Dermis blood vessel endothelial cell (primary cell): ENCODE results near the gene TMEM240. TPM values are rescaled to one million over a fixed set of nuclear protein-coding genes. Genes with fewer than 3 reads are reported as not detected.
"Not testable (repeated sequence)": the region's sequence is repeated elsewhere in the genome, so short reads cannot be mapped to it uniquely, and the experiment has no call there.

Experiments
- DNase-seq: peaks from one replicate; pipeline ENCODE4 v3.0.0; 2010
- total RNA-seq: library from RNA; depleted of rRNA; stranded (reverse); fragments of >200 nt; gene quantifications from 2 replicates; pipeline ENCODE4 v1.2.3, GENCODE V29; 2014

TMEM240 gene
- total RNA-seq, 1 donor from 2014 or later: 1.7 TPM

DNA sequence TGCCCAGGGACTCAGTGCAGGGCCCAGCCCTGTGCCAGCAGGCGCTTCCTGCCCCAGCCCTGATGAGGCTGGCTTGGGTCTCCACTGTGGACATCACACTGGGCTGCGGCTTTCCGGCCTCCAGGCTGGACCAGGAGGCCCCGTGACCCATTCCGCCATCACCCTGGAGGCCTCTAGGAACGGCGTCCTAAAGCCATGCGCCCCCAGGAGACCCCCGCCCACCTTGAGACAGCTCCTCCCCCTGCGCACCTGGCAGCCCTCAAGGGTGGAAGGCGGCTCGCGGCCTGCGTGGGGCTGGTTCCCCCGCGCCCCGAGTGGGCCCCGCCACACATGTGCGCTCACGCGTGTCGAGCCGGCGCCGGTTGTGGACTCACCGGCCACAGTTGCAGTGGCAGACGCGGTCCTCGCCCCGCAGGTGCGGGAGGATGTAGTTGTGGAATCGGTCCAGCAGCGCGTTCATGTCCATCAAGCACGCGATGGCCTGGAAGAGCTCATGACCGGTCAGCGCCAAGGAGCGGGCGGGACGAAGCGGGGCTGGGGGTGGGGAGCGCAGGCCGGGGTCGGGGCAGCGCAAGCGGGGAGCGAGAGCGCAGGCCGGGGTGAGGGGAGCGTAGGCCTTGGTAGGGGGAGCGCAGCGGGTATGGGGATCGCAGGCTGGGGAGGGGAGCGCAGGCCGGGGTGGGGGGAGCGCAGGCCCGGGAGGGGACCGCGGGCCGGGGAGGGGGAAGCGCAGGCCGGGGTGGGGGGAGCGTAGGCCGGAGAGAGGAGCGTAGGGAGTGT, 924 bp downstream of the TMEM240 start:
- peak; percentile 69 for DNase-seq

DNA sequence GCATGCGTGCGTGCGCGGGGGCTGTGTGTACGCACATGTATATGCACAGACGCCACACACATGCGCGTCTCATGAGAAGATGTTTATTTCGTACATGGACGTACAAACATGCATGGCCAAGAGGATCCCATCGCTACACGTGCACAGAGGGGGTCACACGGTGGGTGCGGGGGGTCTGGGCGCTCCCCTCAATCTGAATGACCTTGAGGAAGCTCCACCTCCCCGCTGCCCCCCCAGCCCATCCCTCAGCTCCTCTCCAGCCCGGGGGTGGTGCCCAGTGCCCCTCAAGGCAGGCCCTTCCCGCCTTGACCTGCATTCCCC, 1.5 kb downstream of the TMEM240 start:
- DNase-seq: no peak

DNA sequence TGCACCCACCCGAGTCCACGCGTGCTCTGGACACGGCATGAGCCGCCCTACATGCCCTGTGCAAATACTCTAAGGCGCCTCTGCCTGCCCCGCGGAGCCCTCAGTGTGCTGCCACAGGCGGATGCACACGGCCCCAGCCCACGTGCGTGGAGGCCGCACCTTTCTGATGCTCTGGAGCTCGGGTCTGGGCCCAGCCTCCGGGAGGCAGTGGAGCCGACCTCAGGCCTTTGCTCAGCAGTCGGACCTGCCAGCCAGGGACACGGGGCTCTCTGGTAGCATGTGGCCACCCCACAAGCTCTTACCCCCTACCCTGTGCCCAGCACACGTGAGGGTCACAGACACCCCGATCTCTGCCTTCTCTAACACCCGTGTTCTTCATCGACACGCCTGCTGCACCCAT, 2.1 kb downstream of the TMEM240 start:
- DNase-seq: no peak

DNA sequence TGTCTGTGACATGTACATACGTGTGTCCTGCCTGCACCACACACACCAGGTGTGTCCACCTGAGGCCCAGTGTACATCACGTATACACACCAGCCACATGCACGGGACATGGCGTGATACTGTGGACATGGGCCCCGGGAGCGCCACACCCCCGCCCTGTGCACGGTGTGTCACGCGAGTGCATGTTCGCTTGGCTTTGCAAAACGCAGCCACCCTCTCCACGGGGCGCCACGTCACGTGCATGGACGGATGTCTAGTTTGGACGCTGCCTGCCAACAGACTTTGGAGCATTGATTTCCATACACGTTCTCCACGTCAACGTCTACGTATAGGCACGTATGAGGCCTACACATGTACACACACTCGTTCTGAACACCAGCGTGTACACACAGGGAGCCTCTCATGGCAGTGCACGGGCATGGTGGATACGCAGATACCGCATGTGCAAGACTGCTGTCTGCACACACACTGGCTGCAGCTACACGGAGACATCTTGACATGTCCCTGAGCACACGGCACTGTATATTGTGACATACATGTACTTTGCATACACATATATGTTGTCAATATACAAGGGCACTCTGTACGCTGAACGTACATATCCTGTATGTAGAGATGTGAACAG, 2.7 kb downstream of the TMEM240 start:
- no peak for DNase-seq

- DNase-seq: no peak
Measured at GRCh38 chr1:1536938-1537546, 3.4 kb downstream of the TMEM240 start.

GRCh38 chr1:1536019-1536937, 4.1 kb downstream of the TMEM240 start:
- no peak for DNase-seq

DNA sequence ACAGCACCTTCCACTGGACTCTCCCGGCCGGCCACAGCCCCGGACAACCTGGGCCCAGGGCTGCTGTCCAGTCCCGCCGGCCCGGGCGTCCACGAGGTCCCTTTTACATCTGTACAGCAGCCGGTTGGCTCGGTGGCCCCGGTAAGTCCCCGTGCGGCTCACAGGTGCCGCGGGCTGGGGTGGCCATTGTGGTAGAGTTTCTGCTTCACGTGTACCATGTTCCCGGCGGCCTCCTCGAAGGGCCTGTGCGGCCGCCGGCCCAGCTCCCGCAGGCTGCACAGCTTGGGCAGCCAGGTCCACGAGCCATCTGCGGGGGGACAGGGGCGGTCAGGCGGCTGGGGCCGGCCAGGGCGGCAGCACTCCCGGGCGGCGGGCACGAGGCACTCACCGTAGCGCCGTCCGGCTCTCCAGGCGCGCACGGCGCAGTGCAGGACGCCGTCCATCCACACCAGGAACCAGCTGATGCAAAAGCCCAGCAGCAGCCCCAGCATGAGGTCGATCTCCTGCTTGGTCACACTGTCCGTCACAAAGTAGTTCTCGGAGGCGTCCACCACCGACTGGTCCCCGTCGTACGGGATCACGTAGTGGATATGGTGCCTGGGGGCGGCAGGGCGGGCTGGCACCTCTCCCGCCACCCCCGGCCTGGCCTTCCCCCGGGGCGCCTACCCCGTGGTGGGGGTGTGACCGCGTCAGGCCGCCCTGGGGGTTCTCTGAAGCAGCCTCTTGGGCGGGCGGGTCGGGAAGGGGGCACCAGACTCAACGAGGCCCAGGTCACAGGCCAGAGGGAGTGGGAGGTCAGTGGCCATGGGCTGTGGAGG, 5.0 kb downstream of the TMEM240 start:
- no peak for DNase-seq

DNA sequence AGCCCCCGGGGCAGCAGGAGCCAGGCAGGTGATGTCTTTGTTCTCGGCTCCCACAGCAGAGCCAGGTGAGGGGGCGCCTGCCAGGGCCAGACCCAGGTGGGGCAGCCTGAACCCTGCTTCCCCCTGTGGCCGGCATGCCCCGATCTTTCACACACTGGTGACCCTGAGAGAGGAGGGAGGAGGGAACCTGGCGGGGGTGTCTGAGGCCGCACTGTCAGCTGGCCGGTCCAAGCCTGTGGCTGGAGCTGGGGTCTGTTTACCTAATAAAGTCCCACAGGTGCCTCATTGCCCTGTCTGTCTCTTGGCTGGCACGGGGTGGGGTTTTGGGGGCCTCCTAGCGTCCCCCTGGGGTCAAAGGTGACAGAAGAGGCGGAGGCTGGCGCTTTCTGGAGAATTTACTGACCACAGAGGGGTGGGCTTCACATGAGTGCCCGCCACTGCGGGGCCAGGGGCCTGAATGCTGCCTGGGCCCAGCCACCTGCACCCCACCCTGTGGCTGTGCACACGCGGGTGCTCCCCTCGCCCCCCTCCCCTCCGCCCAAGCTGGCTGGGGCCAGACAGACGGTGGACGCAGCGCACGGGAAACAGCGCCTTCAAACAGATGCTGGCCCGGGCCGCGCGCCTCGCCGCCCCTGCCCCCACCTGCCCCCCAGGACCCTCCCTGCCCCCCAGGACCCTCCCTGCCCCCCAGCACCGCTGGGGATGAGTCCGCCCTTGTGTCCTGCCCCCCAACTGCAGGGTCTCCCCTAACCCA, 5.8 kb downstream of the TMEM240 start:
- DNase-seq: no peak

GRCh38 chr1:1533894-1534291, 6.5 kb downstream of the TMEM240 start:
- not testable (repeated sequence) for DNase-seq

DNA sequence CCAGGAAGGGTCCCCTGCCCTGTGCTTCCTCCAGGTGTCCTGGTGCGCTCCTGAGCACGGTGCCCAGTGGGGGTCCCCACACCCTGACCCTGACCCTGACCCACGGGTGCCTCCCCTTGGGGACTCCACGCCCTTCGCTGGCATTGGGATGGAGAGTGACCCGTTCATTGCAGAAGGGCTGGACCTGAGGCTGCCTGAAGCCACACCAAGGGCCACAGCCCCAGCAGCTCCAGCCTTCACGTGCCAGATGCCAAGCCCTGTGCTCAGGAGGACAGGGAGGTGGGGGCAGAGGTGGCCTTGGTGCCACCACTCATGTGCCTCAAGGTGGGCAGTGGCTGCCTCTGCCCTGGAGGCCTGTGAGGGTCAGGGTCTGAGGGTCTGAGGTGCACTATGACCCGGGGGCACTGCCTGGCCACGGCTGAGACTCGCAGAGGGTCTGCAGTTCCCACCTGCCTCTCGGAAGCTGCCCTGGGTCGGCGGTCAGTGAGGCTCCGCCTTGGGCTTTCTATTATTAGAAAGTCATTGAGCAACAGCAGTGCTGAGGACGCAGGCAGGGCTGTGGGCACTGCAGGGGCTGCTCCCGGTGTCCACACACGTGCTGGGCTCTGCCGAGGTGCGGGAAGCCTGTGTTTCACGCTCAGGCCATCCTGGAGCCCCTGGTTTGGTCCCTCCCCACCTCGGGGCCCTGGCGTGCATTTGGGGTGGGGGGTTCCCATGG, 7.1 kb downstream of the TMEM240 start:
- DNase-seq: not testable (repeated sequence)

DNA sequence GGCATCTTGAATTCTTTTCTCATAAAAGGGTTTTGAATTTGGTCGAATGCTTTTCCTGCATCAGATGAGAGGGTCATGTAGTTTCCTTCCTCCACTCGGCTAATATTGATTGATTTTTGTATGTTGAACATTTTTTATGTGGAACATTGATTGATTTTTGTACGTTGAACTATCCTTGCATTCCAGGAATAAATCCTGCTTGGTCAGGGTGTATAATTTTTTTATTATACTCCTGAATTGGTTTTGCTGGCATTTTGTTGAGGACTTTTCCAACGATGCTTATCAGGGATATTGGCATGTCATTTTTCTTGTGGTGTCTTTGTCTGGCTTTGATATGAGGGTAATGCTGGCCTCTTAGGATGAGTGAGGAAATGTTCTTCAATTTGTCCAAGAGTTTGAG, 8.5 kb downstream of the TMEM240 start:
- DNase-seq: no peak

DNA sequence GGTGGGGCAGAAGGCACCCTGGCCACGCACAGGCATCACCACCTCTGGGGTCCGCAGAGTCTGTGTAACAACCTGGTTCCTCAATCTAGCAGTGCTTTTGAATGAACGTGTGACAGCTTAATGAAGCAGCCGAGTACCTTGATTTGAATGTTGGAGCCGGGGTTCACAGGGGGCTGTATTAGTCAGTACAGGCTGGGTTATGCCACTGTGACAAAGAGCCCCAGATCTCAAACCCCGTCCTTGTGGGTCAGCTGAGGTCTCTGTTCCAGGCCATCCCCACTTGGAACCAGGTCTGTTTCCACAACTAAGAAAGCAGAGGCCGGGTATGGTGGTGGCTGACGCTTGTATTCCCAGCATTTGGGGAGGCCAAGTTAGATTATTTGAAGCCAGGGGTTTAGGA, 10.5 kb downstream of the TMEM240 start:
- no peak for DNase-seq

DNA sequence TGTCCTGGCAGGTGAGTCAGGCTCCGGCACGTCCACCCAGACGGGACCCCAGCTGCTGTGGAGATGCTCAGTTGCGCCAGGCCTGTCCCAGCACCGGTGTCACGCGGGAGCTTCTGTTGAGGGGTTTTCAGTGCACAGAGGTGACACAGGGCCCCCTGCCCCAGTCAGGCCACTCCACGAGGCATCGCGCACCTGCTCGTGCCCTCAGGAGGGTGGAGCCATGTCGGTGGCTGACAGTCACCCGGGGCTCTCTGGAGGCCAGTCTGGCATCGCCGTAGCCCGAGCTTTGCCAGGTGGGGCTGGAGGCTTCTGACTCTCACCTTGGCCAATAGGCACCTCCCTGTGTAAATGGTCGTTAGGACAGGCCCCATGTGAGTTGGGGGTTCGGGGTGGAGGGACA, 11.1 kb downstream of the TMEM240 start:
- no peak for DNase-seq

GRCh38 chr1:1528301-1529267, 11.8 kb downstream of the TMEM240 start:
- DNase-seq: no peak

DNA sequence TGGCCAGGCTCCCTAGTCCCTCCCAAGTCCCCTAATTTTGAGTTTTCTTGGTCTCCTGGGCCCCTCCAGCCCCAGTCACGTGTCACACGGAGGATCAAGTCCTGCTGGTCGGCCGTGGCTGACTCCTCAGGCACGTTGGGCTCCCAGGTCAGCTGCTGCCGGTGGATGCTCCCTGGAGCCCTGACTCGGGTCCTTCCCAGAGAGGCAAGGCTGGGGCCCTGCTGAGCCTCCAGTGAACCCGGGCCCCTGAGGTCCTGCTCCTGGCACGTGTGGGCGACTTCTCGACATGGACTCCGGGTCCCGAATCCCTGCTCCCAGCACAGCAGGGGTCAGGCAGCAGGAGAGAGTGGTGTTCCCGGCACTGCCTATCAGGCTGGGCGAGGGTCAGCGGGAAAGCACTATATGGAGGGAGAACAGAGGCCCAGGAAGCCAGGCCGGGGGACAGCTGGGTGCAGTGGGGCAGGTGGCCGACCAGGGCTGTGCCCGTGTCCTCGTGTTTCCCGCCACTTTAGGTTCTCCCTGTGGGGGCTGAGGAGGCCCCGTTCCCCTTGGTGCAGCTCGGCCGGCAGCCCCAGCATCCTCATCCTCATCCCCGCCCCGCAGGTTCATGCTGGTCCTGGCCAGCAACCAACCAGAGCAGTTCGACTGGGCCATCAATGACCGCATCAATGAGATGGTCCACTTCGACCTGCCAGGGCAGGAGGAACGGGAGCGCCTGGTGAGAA, 13.2 kb downstream of the TMEM240 start:
- DNase-seq: no peak

- DNase-seq: not testable (repeated sequence)
Measured at GRCh38 chr1:1526476-1526875, 13.9 kb downstream of the TMEM240 start.

GRCh38 chr1:1524750-1525383, 15.6 kb downstream of the TMEM240 start:
- DNase-seq: not testable (repeated sequence)

- DNase-seq: not testable (repeated sequence)
Measured at GRCh38 chr1:1523651-1524050, 16.8 kb downstream of the TMEM240 start.
